HG03565 (cell line): ENCODE measurements around the gene SNRPB2.

Experiments used
- ATAC-seq: cut with Tn5 transposase; IDR thresholded peaks from one replicate; pipeline ENCODE4 v1.9.1; 2021; ENCODE audit warnings: mild to moderate bottlenecking, moderate library complexity; ENCODE audit not compliant: unreplicated experiment

Gene SNRPB2

GRCh38 chr20:16732506-16733152, 2.8 kb downstream of the SNRPB2 start:
- ATAC-seq, result no peak

GRCh38 chr20:16740365-16741072, 10.7 kb downstream of the SNRPB2 start:
- no peak for ATAC-seq

- no peak for ATAC-seq
These were observed 14.5 kb downstream of the SNRPB2 start for GRCh38 chr20:16744178-16744807.

GRCh38 chr20:16745204-16745603, 15.4 kb downstream of the SNRPB2 start:
- no peak for ATAC-seq

GRCh38 chr20:16747291-16747811, 17.5 kb downstream of the SNRPB2 start:
- no peak for ATAC-seq

GRCh38 chr20:16748308-16748900, 18.6 kb downstream of the SNRPB2 start, which contains the start of gene OTOR:
TSS of gene OTOR (plus strand) at chr20:16748358. CDS start at chr20:16748402, 44 bp downstream.
- ATAC-seq, result no peak

- ATAC-seq, result no peak
These were observed 19.7 kb downstream of the SNRPB2 start for GRCh38 chr20:16749573-16749972.

- no peak for ATAC-seq
These were observed 22.3 kb downstream of the SNRPB2 start for GRCh38 chr20:16752082-16752481.

- ATAC-seq, result no peak
These were observed 23.1 kb downstream of the SNRPB2 start for GRCh38 chr20:16752901-16753300.

- peak; percentile 66 for ATAC-seq
These were observed 28.8 kb downstream of the SNRPB2 start for GRCh38 chr20:16758454-16759180.

GRCh38 chr20:16759181-16759563, 29.3 kb downstream of the SNRPB2 start:
- ATAC-seq, result no peak

GRCh38 chr20:16760431-16761304, 30.8 kb downstream of the SNRPB2 start:
- ATAC-seq, result no peak

GRCh38 chr20:16761305-16761829, 31.5 kb downstream of the SNRPB2 start:
- peak; percentile 67 for ATAC-seq

- no peak for ATAC-seq
These were observed 34.7 kb downstream of the SNRPB2 start for GRCh38 chr20:16764560-16764959.

- no peak for ATAC-seq
These were observed 41.4 kb downstream of the SNRPB2 start for GRCh38 chr20:16771213-16771612.

- no peak for ATAC-seq
These were observed 46.1 kb downstream of the SNRPB2 start for GRCh38 chr20:16775961-16776360.

- ATAC-seq, result no peak
These were observed 47.3 kb downstream of the SNRPB2 start for GRCh38 chr20:16777126-16777525.

GRCh38 chr20:16778159-16778558, 48.3 kb downstream of the SNRPB2 start:
- ATAC-seq, result no peak

GRCh38 chr20:16781496-16781895, 51.7 kb downstream of the SNRPB2 start:
- no peak for ATAC-seq

GRCh38 chr20:16785226-16785625, 55.4 kb downstream of the SNRPB2 start:
- ATAC-seq, result no peak
